Tibial artery (tissue), 4 donors: ENCODE measurements around the gene PARP12.

Experiments used
- DNase-seq, 2 donors: peaks; one replicate each; pipeline ENCODE4 v3.0.0-alpha.2; 2019
- H3K27ac ChIP-seq, 2 donors: fragments of 200-600 bp; sonication (generic) in 1 of 2; 1 replicate in 1 of 2; 2 replicates in 1 of 2; pipeline ENCODE4 v1.5.1; 2018 to 2019; ENCODE audit warnings: mild to moderate bottlenecking in 1 of 2
- H3K27me3 ChIP-seq, 2 donors: fragments of 200-600 bp; sonication (generic) in 1 of 2; one replicate each; pipeline versions ENCODE4 v1.5.1 to v1.6.0; 2016 to 2019
- H3K36me3 ChIP-seq, 3 donors: fragments of 200-600 bp; sonication (generic) in 2 of 3; one replicate each; pipeline ENCODE4 v1.5.1; 2016 to 2019; ENCODE audit warnings: mild to moderate bottlenecking in 2 of 3
- H3K4me1 ChIP-seq, 4 donors: fragments of 200-600 bp; sonication (generic) in 2 of 4; 1 replicate in 3 of 4; 2 replicates in 1 of 4; pipeline ENCODE4 v1.5.1; 2016 to 2019
- H3K4me3 ChIP-seq, 2 donors: fragments of 200-600 bp; sonication (generic) in 1 of 2; 1 replicate in 1 of 2; 2 replicates in 1 of 2; pipeline ENCODE4 v1.5.1; 2018 to 2019; ENCODE audit warnings: mild to moderate bottlenecking in 2 of 2
- H3K9me3 ChIP-seq, 3 donors: fragments of 200-600 bp; sonication (generic) in 1 of 3; one replicate each; pipeline ENCODE4 v1.5.1; 2016 to 2019
- CTCF ChIP-seq, 2 experiments: fragments of 200-600 bp in 1 of 2; fragments of 450-650 bp in 1 of 2; IDR thresholded peaks; one replicate each; pipeline ENCODE4 v1.5.1; 2017 to 2019; ENCODE audit warnings: antibody characterized with exemption in 2 of 2, mild to moderate bottlenecking in 1 of 2, moderate library complexity in 1 of 2
- intact Hi-C: fragments of 100-400 bp; cut with DNase I; formaldehyde crosslinking; loops from one replicate; pipeline ENCODE4 v1.15.0; 2023; ENCODE audit warnings: low total_unique reads

The PARP12 gene

DNA sequence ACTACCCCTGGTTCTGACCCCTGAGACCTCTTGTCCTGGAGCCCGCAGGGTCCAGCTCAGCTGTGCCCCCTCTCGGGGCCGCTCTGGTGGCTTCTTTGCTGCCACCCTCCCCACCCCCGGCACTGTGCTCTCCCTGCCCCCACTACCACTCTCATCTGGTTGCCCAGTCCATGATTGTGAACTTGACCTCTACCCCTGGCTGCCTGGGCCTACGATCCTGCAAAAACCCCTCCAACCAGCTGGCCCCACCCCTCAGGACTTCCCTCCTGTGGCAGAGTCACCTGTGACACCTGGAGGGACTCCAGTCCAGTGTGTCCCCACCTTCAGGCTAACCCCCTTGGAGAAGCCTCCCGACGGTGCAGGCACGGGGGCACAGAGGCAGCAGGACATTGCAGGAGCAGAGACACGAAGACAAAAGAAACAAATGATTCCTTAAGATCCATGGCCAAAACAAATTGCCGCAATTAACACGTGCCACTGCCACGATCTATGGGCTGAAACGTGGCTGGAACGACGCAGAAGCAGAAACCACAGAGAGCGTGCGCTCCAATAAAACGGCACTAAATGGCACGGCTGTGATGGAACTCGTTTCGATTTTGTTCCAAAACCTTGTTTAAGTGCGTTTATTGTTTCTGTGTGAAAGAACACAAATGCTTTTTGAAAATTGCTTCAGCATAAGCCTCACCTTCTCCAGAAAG, 72.0 kb downstream of the PARP12 start:
- Histone ChIP-seq H3K4me1 (no peaks in the 10 kb centered on the region), H3K4me3 (no peak overlapping the region), H3K27ac (no peak overlapping the region), H3K27me3 (peaks cover 0 to 3% of the 10 kb centered on the region in 2 donors), H3K36me3 (no peaks in the 10 kb centered on the region), H3K9me3 (no peaks in the 10 kb centered on the region)
- TF ChIP-seq CTCF (IDR thresholded peaks at IDR 0.05), result no peak
- DNase-seq, result peak in 1 of 2 donors; percentile 48
- intact Hi-C loops, result no loop called here

- H3K4me3 ChIP-seq, result no peak overlapping the region
- intact Hi-C loops, result no loop called here
- TF ChIP-seq CTCF (IDR thresholded peaks at IDR 0.05), result no peak
Measured at GRCh38 chr7:139990142-139990535, 72.6 kb downstream of the PARP12 start.

GRCh38 chr7:139989366-139990141, 73.2 kb downstream of the PARP12 start:
- no peak for TF ChIP-seq CTCF (IDR thresholded peaks at IDR 0.05)
- Histone ChIP-seq H3K36me3 (no peaks in the 10 kb centered on the region), H3K27ac (no peak overlapping the region), H3K9me3 (no peaks in the 10 kb centered on the region), H3K4me3 (no peak overlapping the region), H3K4me1 (no peaks in the 10 kb centered on the region), H3K27me3 (peaks cover 0 to 4% of the 10 kb centered on the region in 2 donors)
- DNase-seq, result no peak
- intact Hi-C loops, result no loop called here

More at GRCh38 chr7:139990142-139990535, 72.6 kb downstream of the PARP12 start:
- H3K4me1 ChIP-seq, result no peaks in the 10 kb centered on the region
- peaks cover 0 to 4% of the 10 kb centered on the region in 2 donors for H3K27me3 ChIP-seq
- peak in 1 of 2 donors; percentile 40 for DNase-seq
- no peaks in the 10 kb centered on the region for H3K36me3 ChIP-seq
- H3K9me3 ChIP-seq, result no peaks in the 10 kb centered on the region
- no peak overlapping the region for H3K27ac ChIP-seq

- intact Hi-C loops, result no loop called here
- Histone ChIP-seq H3K4me1 (no peaks in the 10 kb centered on the region), H3K36me3 (no peaks in the 10 kb centered on the region), H3K27ac (no peak overlapping the region), H3K4me3 (no peak overlapping the region), H3K27me3 (peaks cover 0 to 10% of the 10 kb centered on the region in 2 donors), H3K9me3 (no peaks in the 10 kb centered on the region)
- no peak for DNase-seq
- no peak for TF ChIP-seq CTCF (IDR thresholded peaks at IDR 0.05)
Measured at GRCh38 chr7:139987691-139988516, 74.8 kb downstream of the PARP12 start.

DNA sequence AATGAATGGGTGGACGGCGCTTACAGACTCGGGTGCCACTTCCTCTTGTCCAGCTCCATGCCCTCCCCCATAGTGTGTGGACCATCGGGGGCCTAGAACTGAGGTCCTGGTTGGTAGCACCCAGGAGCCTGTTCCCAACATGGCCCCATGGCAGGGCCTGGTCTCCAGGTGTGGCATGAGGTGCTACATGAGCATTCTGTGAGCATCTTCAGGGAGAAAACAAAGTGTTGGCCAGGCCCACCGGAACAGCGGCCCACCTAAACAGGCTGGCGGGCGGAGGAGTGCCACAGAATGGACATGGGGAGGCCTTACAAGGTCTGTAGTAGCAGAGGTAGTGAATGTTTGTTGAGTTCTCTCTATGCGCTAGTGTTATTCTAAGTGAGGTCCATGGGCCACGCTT, 76.9 kb downstream of the PARP12 start:
- Histone ChIP-seq H3K36me3 (no peaks in the 10 kb centered on the region), H3K9me3 (no peaks in the 10 kb centered on the region), H3K27ac (no peak overlapping the region), H3K4me1 (no peaks in the 10 kb centered on the region), H3K4me3 (no peak overlapping the region), H3K27me3 (peaks cover 0 to 10% of the 10 kb centered on the region in 2 donors)
- intact Hi-C loops, result no loop called here
- no peak for DNase-seq
- no peak for TF ChIP-seq CTCF (IDR thresholded peaks at IDR 0.05)
